LoVo (cell line): ENCODE measurements around the gene KCND3.

Source experiments
- DNase-seq: peaks from one replicate; pipeline ENCODE4 v3.0.0-alpha.2; 2016; ENCODE audit warnings: low spot score

Gene KCND3

GRCh38 chr1:111727056-111727455 is 262.4 kb downstream of the KCND3 start:
- no peak for DNase-seq

- DNase-seq: no peak
Measured at GRCh38 chr1:111725192-111725591, 264.3 kb downstream of the KCND3 start.

- DNase-seq: no peak
Measured at GRCh38 chr1:111723871-111724270, 265.6 kb downstream of the KCND3 start.

GRCh38 chr1:111723091-111723806 is 266.2 kb downstream of the KCND3 start:
- no peak for DNase-seq

GRCh38 chr1:111720977-111721786 is 268.3 kb downstream of the KCND3 start:
- DNase-seq: no peak
